ENCODE data around the gene MST1R. TPM values are rescaled to one million over a fixed set of nuclear protein-coding genes. Genes with fewer than 3 reads are reported as not detected.

The MST1R gene
- total RNA-seq (2022; extraction: Qiagen RNA extraction), result 3.6 to 6.7 TPM (median 6.1 TPM) in 5 replicates

DNA sequence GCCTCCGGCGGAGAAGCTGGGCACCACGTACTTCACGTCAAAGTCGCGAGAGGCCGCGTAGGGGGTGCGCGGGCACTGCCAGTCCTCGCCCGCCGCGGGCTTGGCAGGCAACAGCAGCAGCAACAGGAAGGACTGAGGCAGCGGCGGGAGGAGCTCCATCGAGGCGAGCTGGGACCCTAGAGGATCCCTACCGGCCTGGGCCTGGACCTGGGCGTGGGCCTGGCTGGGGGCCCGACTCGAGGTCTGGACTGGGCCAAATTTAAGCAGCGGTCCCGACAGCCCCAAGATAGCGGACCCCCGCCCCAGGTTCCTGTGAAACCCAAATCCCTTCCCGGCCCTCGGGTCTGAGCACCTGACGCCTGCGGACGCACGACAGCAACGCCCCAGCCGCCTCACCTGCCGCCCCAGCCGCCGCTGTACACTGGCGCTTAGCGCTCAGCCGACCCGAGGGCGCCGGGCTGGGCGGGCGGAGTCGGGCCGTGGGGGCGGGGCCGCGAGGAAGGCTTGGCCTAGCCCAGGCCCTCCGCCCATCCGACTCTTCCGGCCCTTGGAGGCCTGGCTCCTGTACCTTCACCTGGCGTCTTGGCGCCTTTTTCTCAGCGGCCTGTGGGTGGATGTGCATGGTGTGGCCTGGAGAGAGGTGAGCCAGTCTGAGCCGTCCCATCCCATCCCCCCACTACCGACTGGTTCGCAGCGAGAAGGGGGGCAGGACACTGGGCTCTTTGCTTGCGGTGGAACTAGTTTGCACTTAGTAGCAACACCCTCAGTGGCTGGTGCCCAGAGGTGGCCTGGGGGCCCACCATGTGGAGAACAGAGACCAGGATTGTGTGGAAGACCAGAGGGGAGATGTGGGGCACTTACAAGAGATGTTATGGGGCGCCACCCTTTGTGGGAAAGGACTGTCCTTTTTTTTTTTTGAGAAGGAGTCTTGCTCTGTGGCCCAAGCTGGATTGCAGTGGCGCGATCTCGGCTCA, at the start of gene MST1R:
Gene MST1R, minus strand, starts transcription at position 423 of the 974 bp plus-strand sequence. Its CDS starts 264 bp downstream, at position 159.

DNA sequence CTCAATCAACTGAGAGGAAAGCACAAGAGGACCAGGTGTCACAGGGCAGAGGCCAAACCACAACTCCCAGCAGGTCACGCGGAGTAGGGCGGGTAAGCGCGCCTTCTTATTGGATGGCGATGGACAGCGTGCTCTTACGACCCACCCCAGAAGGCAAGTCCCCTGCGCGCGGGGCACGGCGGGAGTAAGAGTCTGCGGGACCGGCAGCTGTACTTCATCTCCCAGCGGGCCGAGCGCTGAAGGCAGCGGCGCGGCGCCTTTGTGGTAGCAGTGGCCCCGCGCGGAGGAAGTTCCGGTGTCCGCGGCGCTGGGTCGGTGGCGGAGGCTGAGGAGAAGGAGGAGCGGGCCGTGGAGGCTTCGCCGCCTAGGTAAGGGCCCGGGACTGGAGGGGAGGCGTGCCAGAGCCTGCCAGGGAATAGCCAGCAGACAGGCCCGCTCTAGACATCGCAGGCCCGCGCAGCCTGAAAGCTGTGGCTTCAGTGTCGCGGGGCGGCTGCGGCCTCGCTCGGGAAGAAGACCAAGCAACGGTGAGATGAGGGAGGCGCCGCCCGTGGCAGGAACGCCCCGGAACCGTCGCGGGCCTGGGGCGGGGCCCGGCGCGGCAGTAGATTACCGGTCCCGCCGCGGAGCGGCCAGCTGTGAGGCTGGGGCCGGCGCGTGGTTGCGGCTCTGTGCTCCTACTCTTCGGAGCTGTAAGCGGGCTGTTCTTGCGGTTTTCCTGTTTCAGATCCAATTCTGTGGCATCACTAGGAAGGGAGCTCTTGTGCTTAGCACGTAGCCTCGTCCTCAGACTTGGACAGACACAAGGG, 36.4 kb upstream of the MST1R start, which contains the start of gene RBM6:
Gene RBM6, plus strand, starts transcription at position 293 of the 809 bp plus-strand sequence. CDS start 22,492 bp downstream, outside the sequence.

DNA sequence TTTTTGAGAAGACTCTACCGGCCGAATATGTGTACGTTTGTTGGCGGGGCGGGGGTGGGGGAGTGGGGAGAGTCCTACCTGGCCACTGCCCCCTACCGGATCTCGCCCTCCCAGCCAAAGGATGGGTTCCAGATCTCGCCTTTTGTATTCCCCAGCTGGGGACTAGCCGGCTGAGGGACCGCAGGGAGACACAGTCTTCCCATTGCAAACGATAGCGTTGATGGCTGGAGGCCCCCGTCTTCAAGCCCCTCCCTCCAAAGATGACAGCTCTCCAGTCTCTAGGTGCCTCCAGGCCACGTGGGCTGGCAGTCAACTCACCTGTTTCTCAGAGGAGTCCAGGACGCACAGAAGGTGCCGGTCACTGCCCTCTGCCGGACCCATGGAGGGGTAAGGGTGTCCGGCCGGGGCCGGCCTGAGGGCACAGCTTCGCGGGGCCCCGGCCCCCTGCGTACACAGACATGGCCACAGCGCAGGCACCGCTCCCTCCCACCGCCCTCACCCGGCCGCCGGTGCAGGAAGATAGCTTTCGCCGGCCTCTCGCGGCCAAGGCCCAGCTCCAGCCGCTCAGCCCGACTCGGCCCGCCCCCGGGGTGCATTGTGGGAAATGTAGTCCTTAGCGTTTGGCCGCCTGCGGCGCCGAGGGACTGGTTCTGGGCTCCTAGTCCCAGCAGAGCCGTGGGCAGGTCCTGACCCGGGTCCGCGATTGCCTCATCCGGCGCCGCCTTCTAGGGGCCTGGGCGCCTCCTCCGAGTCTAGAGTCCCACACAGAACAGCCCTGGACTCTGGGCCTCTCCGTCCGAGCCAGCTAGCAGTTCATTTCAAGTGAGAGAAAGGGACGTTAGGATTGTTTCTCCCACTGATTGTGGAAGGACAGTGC, 25.9 kb upstream of the MST1R start, which contains the start of gene MON1A:
Gene MON1A, minus strand, starts transcription at position 521 of the 877 bp plus-strand sequence. CDS start 16,465 bp downstream, outside the sequence.

DNA sequence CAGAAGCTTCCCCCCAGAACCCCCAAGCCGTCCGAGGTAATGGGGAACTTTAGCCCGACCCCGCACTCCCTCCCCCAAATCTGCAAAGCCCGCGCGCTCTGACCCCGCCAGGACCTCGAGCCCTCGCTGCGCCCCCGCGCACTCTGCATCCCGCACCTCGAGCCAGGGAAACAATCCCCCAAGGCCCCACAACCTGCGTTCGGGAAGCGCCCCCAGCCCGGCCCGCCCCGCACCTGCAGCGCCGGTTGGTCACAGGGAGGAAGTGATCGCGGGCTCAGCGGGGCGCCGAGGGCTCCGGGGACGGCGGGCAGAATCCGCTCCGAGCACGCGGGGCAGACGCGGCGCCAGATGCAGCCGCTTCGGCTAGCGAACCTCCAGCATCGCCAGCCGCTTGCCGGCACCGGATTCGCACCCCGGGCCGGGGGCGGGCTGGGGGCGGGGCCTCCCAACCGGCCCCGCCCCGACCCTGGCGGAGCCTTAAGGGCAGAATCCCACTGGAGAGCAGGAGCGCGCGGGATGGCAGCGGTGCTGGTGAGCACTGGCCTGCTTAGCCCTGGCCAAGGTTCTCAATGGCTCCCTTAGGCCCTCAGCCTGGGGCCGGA, 34.0 kb downstream of the MST1R start, which contains the start of gene CAMKV:
Gene CAMKV, minus strand, starts transcription at position 382 of the 602 bp plus-strand sequence. CDS start 7,518 bp downstream, outside the sequence.

DNA sequence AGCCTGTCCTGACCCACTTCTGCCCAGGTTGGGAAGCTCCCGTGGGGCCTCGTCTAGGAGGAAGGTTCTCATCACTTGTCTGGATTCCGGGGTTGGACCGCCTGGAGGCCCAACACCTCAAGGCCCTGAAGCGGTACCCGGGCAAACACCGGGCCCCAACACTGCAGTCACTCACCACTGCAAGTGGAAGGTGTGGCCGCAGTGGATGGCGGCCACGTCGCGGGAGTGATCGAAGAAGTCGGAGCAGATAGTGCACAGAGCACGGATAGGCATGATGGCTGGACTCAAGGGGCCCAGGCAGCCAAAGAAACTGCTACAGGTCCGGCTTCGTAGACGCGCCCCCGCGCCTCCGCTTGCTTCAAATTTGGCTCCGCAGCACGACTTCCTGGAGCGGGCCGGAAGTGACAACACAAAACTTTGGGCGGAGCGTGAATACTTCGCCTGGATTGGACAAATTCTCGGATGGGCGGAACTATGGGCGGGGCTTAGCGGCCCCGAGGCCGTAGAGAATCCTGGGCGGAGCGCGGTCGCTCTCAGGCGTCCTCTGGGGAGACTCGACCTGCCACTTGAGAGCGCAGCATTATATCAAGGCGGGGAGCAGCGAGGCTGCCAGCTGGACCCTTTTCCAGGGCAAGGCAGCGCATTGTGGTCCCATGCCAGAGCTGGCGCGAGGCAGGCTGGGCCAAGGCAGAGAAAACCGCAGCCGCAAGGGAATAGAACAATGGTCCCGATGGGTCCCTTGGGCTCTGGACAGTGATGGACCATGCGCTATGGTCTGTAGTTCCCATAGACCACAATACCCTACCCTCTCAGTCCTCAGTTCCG, 47.3 kb downstream of the MST1R start, which contains the start of gene TRAIP:
Gene TRAIP, minus strand, starts transcription at position 384 of the 825 bp plus-strand sequence. Its CDS starts 111 bp downstream, at position 273.

Other genes starting within 250 kb of the MST1R start
- gene APEH, start 229.5 kb downstream of the MST1R start, total RNA-seq (2022; extraction: Qiagen RNA extraction), result 53.9 to 74.4 TPM (median 69.9 TPM) in 5 replicates
- gene MST1, start 214.4 kb downstream of the MST1R start, total RNA-seq (2022; extraction: Qiagen RNA extraction), result 0.83 to 2.4 TPM (median 1.4 TPM) in 5 replicates
- gene RNF123, start 214.3 kb downstream of the MST1R start, total RNA-seq (2022; extraction: Qiagen RNA extraction), result 8.5 to 16.5 TPM (median 14.4 TPM) in 5 replicates
- gene AMIGO3, start 184.2 kb downstream of the MST1R start, total RNA-seq (2022; extraction: Qiagen RNA extraction), result 0.09 to 0.83 TPM (median 0.49 TPM) in 5 replicates
- gene GMPPB, start 179.9 kb downstream of the MST1R start, total RNA-seq (2022; extraction: Qiagen RNA extraction), result 12.4 to 19.0 TPM (median 17.7 TPM) in 5 replicates
- gene IP6K1, start 117.3 kb downstream of the MST1R start, total RNA-seq (2022; extraction: Qiagen RNA extraction), result 18.6 to 23.7 TPM (median 22.4 TPM) in 5 replicates
- gene CDHR4, start 104.0 kb downstream of the MST1R start, total RNA-seq (2022; extraction: Qiagen RNA extraction), result 0.15 to 0.26 TPM (median 0.24 TPM) in 5 replicates
- gene INKA1, start 100.6 kb downstream of the MST1R start, total RNA-seq (2022; extraction: Qiagen RNA extraction), result 1.6 to 2.2 TPM (median 2.0 TPM) in 5 replicates
- 0.25 to 0.72 TPM (median 0.26 TPM) in 5 replicates for gene UBA7, start 89.9 kb downstream of the MST1R start, total RNA-seq (2022; extraction: Qiagen RNA extraction)
- 7.5 to 12.4 TPM (median 11.7 TPM) in 5 replicates for gene TRAIP, start 47.3 kb downstream of the MST1R start, total RNA-seq (2022; extraction: Qiagen RNA extraction)
- gene CAMKV, start 34.0 kb downstream of the MST1R start, total RNA-seq (2022; extraction: Qiagen RNA extraction), result 0.15 to 0.32 TPM (median 0.21 TPM) in 5 replicates
- 5.1 to 9.3 TPM (median 8.0 TPM) in 5 replicates for gene MON1A, start 25.9 kb upstream of the MST1R start, total RNA-seq (2022; extraction: Qiagen RNA extraction)
- 24.8 to 27.8 TPM (median 25.9 TPM) in 5 replicates for gene RBM6, start 36.3 kb upstream of the MST1R start, total RNA-seq (2022; extraction: Qiagen RNA extraction)
- gene RBM5, start 185.0 kb upstream of the MST1R start, total RNA-seq (2022; extraction: Qiagen RNA extraction), result 27.0 to 42.6 TPM (median 37.4 TPM) in 5 replicates

All from A549 treated with dexamethasone at 1 μM for 4 hours (cell line).